Endothelial cell of umbilical vein (primary cell): ENCODE measurements around the gene PTPN5. TPM values are rescaled to one million over a fixed set of nuclear protein-coding genes. Genes with fewer than 3 reads are reported as not detected.

Source experiments
- BruUV-seq: library from RNA; stranded (reverse); fragments of 400-500 nt; replicated peaks from 2 replicates; lab custom pipeline; 2021; lab: Mats Ljungman, UMichigan
- CTCF ChIA-PET: fragments of 300-600, 350-600 bp; sonication (Branson Sonifier 250); formaldehyde crosslinking; loops from one replicate; lab custom pipeline; 2021; ENCODE audit warnings: antibody characterized with exemption, inconsistent platforms; lab: Charles Lee
- POLR2A ChIA-PET: fragments of 300-600, 350-600 bp; sonication (Branson Sonifier 250); formaldehyde crosslinking; loops from one replicate; lab custom pipeline; 2021; ENCODE audit warnings: antibody characterized with exemption, inconsistent platforms; lab: Charles Lee
- DNase-seq: peaks from one replicate; pipeline ENCODE4 v3.0.0-alpha.2; 2011; ENCODE audit warnings: low read depth, low spot score
- FAIRE-seq: peaks from 2 replicates; lab custom pipeline; 2011; peaks lifted over from hg19 to GRCh38; lab: Jason Lieb, UNC
- H2AFZ ChIP-seq: 2 replicates; pipeline ENCODE4 v1.6.0; 2012; ENCODE audit warnings: low read depth, low read length, control low read depth, inconsistent platforms
- H3K27ac ChIP-seq: 2 replicates; pipeline ENCODE4 v1.5.1; 2011; ENCODE audit warnings: low read depth, mild to moderate bottlenecking, control low read depth, low read length, moderate library complexity; ENCODE audit not compliant: insufficient read depth
- H3K27me3 ChIP-seq, 2 experiments: 2 replicates each; pipeline versions ENCODE4 v1.6.0 to v1.6.1; 2011; ENCODE audit warnings: low read length in 2 of 2, mixed read lengths in 1 of 2; ENCODE audit not compliant: control insufficient read depth in 2 of 2, insufficient read depth in 2 of 2
- H3K36me3 ChIP-seq, 2 experiments: 2 replicates in 1 of 2; 3 replicates in 1 of 2; pipeline ENCODE4 v1.5.1; 2011; ENCODE audit warnings: low read length in 2 of 2, mild to moderate bottlenecking in 1 of 2, moderate library complexity in 1 of 2; ENCODE audit not compliant: control insufficient read depth in 2 of 2, insufficient read depth in 2 of 2; ENCODE audit errors: extremely low read depth in 1 of 2
- H3K4me1 ChIP-seq: 3 replicates; pipeline ENCODE4 v1.5.1; 2011; ENCODE audit warnings: mild to moderate bottlenecking, low read length; ENCODE audit not compliant: control insufficient read depth, insufficient read depth; ENCODE audit errors: extremely low read depth
- H3K4me2 ChIP-seq: 2 replicates; pipeline ENCODE4 v1.6.1; 2011; ENCODE audit warnings: low read length, control low read depth, mixed read lengths; ENCODE audit not compliant: insufficient read depth
- H3K4me3 ChIP-seq, 3 experiments: fragments of 200-600 bp in 1 of 3; sonication (generic), shearing (Covaris generic) in 1 of 3; replicated peaks in 1 of 3; 2 replicates each; pipeline ENCODE4 v1.5.1; 2011 to 2016; ENCODE audit warnings: control low read depth in 3 of 3, low read length in 3 of 3, mild to moderate bottlenecking in 2 of 3, inconsistent platforms in 1 of 3, low read depth in 1 of 3, moderate library complexity in 1 of 3; ENCODE audit not compliant: insufficient read depth in 1 of 3
- H3K79me2 ChIP-seq: 2 replicates; pipeline ENCODE4 v1.6.0; 2012; ENCODE audit warnings: low read length, inconsistent platforms; ENCODE audit not compliant: control insufficient read depth, insufficient read depth
- H3K9ac ChIP-seq: replicated peaks from 2 replicates; pipeline ENCODE3; 2011; ENCODE audit warnings: low read length, control low read depth; ENCODE audit not compliant: insufficient read depth; ENCODE audit errors: extremely low read depth
- H3K9me1 ChIP-seq: replicated peaks from 3 replicates; pipeline ENCODE4 v1.6.0; 2011; ENCODE audit warnings: mild to moderate bottlenecking, low read length; ENCODE audit not compliant: control insufficient read depth, insufficient read depth; ENCODE audit errors: extremely low read depth
- H3K9me3 ChIP-seq: replicated peaks from 2 replicates; pipeline ENCODE4 v1.5.1; 2012; ENCODE audit warnings: low read length, inconsistent platforms; ENCODE audit not compliant: control insufficient read depth, insufficient read depth
- H4K20me1 ChIP-seq: replicated peaks from 2 replicates; pipeline ENCODE3; 2011; ENCODE audit warnings: mild to moderate bottlenecking, low read length; ENCODE audit not compliant: control insufficient read depth, insufficient read depth; ENCODE audit errors: extremely low read depth
- CTCF ChIP-seq, 2 donors: IDR thresholded peaks; 1 replicate in 1 of 2; 2 replicates in 1 of 2; pipeline ENCODE4 v1.5.1; 2011; ENCODE audit warnings: low read length in 2 of 2, mild to moderate bottlenecking in 2 of 2, moderate library complexity in 2 of 2, control low read depth in 1 of 2, inconsistent platforms in 1 of 2, low read depth in 1 of 2; ENCODE audit not compliant: insufficient read depth in 1 of 2; ENCODE audit errors: extremely low read depth in 1 of 2
- EZH2 ChIP-seq: IDR thresholded peaks from 2 replicates; pipeline ENCODE4 v1.6.1; 2012; ENCODE audit warnings: borderline replicate concordance, low read depth, mild to moderate bottlenecking, moderate library complexity, low read length, inconsistent platforms; ENCODE audit not compliant: severe bottlenecking
- FOS ChIP-seq: IDR thresholded peaks from 2 replicates; pipeline ENCODE4 v1.6.1; 2011; ENCODE audit warnings: mild to moderate bottlenecking, low read length, moderate library complexity, borderline replicate concordance; ENCODE audit not compliant: insufficient read depth
- GATA2 ChIP-seq: IDR thresholded peaks from 2 replicates; pipeline ENCODE4 v1.7.0; 2011; ENCODE audit warnings: low read depth, mild to moderate bottlenecking, moderate library complexity, mixed read lengths, low read length; ENCODE audit not compliant: insufficient read length, insufficient read depth
- JUN ChIP-seq: IDR thresholded peaks from 2 replicates; pipeline ENCODE4 v1.6.1; 2011; ENCODE audit warnings: borderline replicate concordance, low read depth; ENCODE audit not compliant: insufficient read length, insufficient read depth
- MAX ChIP-seq: IDR thresholded peaks from 2 replicates; pipeline ENCODE4 v1.6.1; 2011; ENCODE audit not compliant: insufficient read depth, insufficient read length
- MYC ChIP-seq: IDR thresholded peaks from one replicate; pipeline ENCODE4 v1.6.1; 2011; ENCODE audit warnings: mild to moderate bottlenecking, low read depth, low read length
- POLR2A ChIP-seq: IDR thresholded peaks from 2 replicates; pipeline ENCODE4 v1.6.1; 2012; ENCODE audit warnings: low read depth, mild to moderate bottlenecking, control low read depth, low read length
- POLR2AphosphoS5 ChIP-seq: IDR thresholded peaks from 2 replicates; pipeline ENCODE4 v1.6.1; 2012; ENCODE audit warnings: low read depth, mild to moderate bottlenecking, control low read depth, low read length, moderate library complexity; ENCODE audit not compliant: insufficient read depth
- dilution Hi-C: fragments of 300-500 bp; cut with MboI; formaldehyde crosslinking; loops from one replicate; pipeline ENCODE4 v1.15.0; 2019; ENCODE audit warnings: low sequenced_read_pairs; ENCODE audit not compliant: extremely low pct_ligation_motif_present
- intact Hi-C: fragments of 100-400 bp; cut with micrococcal nuclease; formaldehyde crosslinking; loops from one replicate; pipeline ENCODE4 v1.10.0; 2022
- polyA plus RNA-seq, 4 experiments: library from polyadenylated mRNA; depleted of rRNA in 3 of 4; stranded (reverse) in 3 of 4; unstranded in 1 of 4; fragments of >200 nt; gene quantifications; 2 replicates each; pipeline versions ENCODE4 v1.2.1 to v1.2.3, GENCODE V29; 2011 to 2012; ENCODE audit warnings: missing spikeins in 1 of 4
- total RNA-seq: library from RNA; stranded (reverse); gene quantifications from 2 replicates; pipeline ENCODE4 v1.2.3, GENCODE V29; 2021

The PTPN5 gene
- total and polyA plus RNA-seq, 2 donors (not counting 3 experiments of a cell fraction or from before 2014, with no cell fraction given): not detected

- no peak overlapping the region for H3K4me3 ChIP-seq
- no peaks in the 10 kb centered on the region for H4K20me1 ChIP-seq
- peak; percentile 52 for FAIRE-seq
- H3K27ac ChIP-seq: no peak overlapping the region
- peaks cover 11% of the 10 kb centered on the region for H3K4me1 ChIP-seq
- H3K9me3 ChIP-seq: no peaks in the 10 kb centered on the region
- H3K9ac ChIP-seq: no peak overlapping the region
- dilution Hi-C loops (no loop called here), intact Hi-C loops (no loop called here)
- no peak overlapping the region for H3K4me2 ChIP-seq
- H3K9me1 ChIP-seq: no peaks in the 10 kb centered on the region
- peaks cover 0 to 2% of the 10 kb centered on the region in 2 experiments for H3K36me3 ChIP-seq
- no TSS peak for BruUV-seq
- no peak for DNase-seq
- ChIA-PET POLR2A (no interaction called here), CTCF (interaction anchor here (1.4 to 2.1 kb wide), 2 partner anchors 24 to 45 kb away, joined by 3 to 9 read pairs; no protein-coding TSS in a partner anchor)
- H2AFZ ChIP-seq: no peak overlapping the region
- no peak for TF ChIP-seq POLR2A
- no peak for TF ChIP-seq MYC
- no peak for TF ChIP-seq EZH2
- no peak for TF ChIP-seq CTCF (IDR thresholded peaks at IDR 0.05; ENCODE audit: extremely low read depth in 1 of 2, insufficient read depth in 1 of 2, low read depth in 1 of 2, low read length in 2 of 2)
- TF ChIP-seq MAX: no peak
- TF ChIP-seq POLR2AphosphoS5: no peak
- no peak for TF ChIP-seq JUN
- no peak for TF ChIP-seq GATA2
- TF ChIP-seq FOS: no peak
- no peaks in the 10 kb centered on the region for H3K79me2 ChIP-seq
- H3K27me3 ChIP-seq: no peaks in the 10 kb centered on the region
Observed at GRCh38 chr11:18697576-18697975, 94.0 kb downstream of the PTPN5 start.
